HS-5 (cell line): ENCODE measurements around the gene KCNMA1.

Experiments used
- DNase-seq: peaks from one replicate; pipeline ENCODE4 v3.0.0-alpha.2; 2012; ENCODE audit warnings: low read depth

Gene KCNMA1

GRCh38 chr10:77448226-77448625 lies 189.4 kb downstream of the KCNMA1 start:
- no peak for DNase-seq

- no peak for DNase-seq
Observed at GRCh38 chr10:77446700-77447099, 190.9 kb downstream of the KCNMA1 start.

GRCh38 chr10:77445547-77445946 lies 192.1 kb downstream of the KCNMA1 start:
- DNase-seq = no peak

- no peak for DNase-seq
Observed at GRCh38 chr10:77444041-77444440, 193.6 kb downstream of the KCNMA1 start.

GRCh38 chr10:77442699-77443189 lies 194.9 kb downstream of the KCNMA1 start:
- no peak for DNase-seq

- no peak for DNase-seq
Observed at GRCh38 chr10:77441353-77442166, 196.0 kb downstream of the KCNMA1 start.

GRCh38 chr10:77436257-77436975 lies 201.2 kb downstream of the KCNMA1 start:
- DNase-seq = no peak

- no peak for DNase-seq
Observed at GRCh38 chr10:77433546-77433945, 204.1 kb downstream of the KCNMA1 start.

GRCh38 chr10:77431980-77432797 lies 205.4 kb downstream of the KCNMA1 start:
- no peak for DNase-seq

- DNase-seq = no peak
Observed at GRCh38 chr10:77431209-77431611, 206.4 kb downstream of the KCNMA1 start.

- DNase-seq = no peak
Observed at GRCh38 chr10:77430530-77430929, 207.1 kb downstream of the KCNMA1 start.

- DNase-seq = no peak
Observed at GRCh38 chr10:77428691-77429395, 208.8 kb downstream of the KCNMA1 start.

- no peak for DNase-seq
Observed at GRCh38 chr10:77424257-77424656, 213.4 kb downstream of the KCNMA1 start.

GRCh38 chr10:77422491-77423338 lies 214.9 kb downstream of the KCNMA1 start:
- DNase-seq = no peak

- no peak for DNase-seq
Observed at GRCh38 chr10:77421591-77421990, 216.0 kb downstream of the KCNMA1 start.

GRCh38 chr10:77420947-77421523 lies 216.6 kb downstream of the KCNMA1 start:
- no peak for DNase-seq

GRCh38 chr10:77419979-77420378 lies 217.6 kb downstream of the KCNMA1 start:
- DNase-seq = no peak

- DNase-seq = no peak
Observed at GRCh38 chr10:77419056-77419455, 218.6 kb downstream of the KCNMA1 start.

- no peak for DNase-seq
Observed at GRCh38 chr10:77417806-77418640, 219.6 kb downstream of the KCNMA1 start.
